ENCODE measurements around the gene ZMAT3. TPM values are rescaled to one million over a fixed set of nuclear protein-coding genes. Genes with fewer than 3 reads are reported as not detected.

ZMAT3 gene
- total and polyA plus RNA-seq, 2 of the 8 experiments (the other 6 are each of a cell fraction or from before 2014, with no cell fraction given), result 5.0 to 9.2 TPM

- Histone ChIP-seq H3K27ac (ENCODE audit: low read depth, low read length) (no peak overlapping the region), H3K56ac (replicated peaks; ENCODE audit: insufficient read length, low read depth, low read length) (no peak overlapping the region), H2AK5ac (ENCODE audit: low read depth, low read length) (no peak overlapping the region), H2BK5ac (ENCODE audit: low read depth, low read length) (no peak overlapping the region), H2BK20ac (ENCODE audit: low read length) (no peak overlapping the region), H3K79me1 (ENCODE audit: low read depth, low read length) (no peaks in the 10 kb centered on the region), H3K23me2 (ENCODE audit: low read depth, low read length) (no peaks in the 10 kb centered on the region), H4K5ac (ENCODE audit: insufficient read length, low read depth, low read length) (no peak overlapping the region), H3K23ac (ENCODE audit: insufficient read length) (no peak overlapping the region), H3K9ac (replicated peaks in 1 of 4; ENCODE audit: extremely low read depth in 1 of 4, low read depth in 3 of 4, low read length in 3 of 4) (no peak overlapping the region), H2BK120ac (replicated peaks; ENCODE audit: low read depth, low read length) (no peak overlapping the region), H3K4me1 (replicated peaks in 1 of 4; ENCODE audit: control insufficient read depth in 3 of 4, insufficient read depth in 4 of 4, low read length in 3 of 4) (no peaks in the 10 kb centered on the region), H3K4me3 (ENCODE audit: extremely low read depth in 1 of 4, insufficient read depth in 2 of 4, low read depth in 3 of 4, low read length in 4 of 4) (no peak overlapping the region), H3K79me2 (ENCODE audit: control insufficient read depth in 1 of 2, insufficient read depth in 2 of 2, low read length in 2 of 2) (no peaks in the 10 kb centered on the region), H3K36me3 (ENCODE audit: control insufficient read depth in 2 of 4, insufficient read depth in 4 of 4, low read length in 3 of 4) (no peaks in the 10 kb centered on the region), H3K4ac (replicated peaks; ENCODE audit: insufficient read length, low read depth, low read length) (no peak overlapping the region), H2BK15ac (ENCODE audit: low read length) (no peak overlapping the region), H3K18ac (ENCODE audit: extremely low read depth, low read length) (no peak overlapping the region), H4K20me1 (replicated peaks in 1 of 2; ENCODE audit: control insufficient read depth in 1 of 2, insufficient read depth in 2 of 2, low read length in 2 of 2) (no peaks in the 10 kb centered on the region), H3K9me3 (ENCODE audit: insufficient read depth in 2 of 2, low read depth in 1 of 2, low read length in 1 of 2) (peaks cover 36 to 43% of the 10 kb centered on the region in 2 experiments), H2BK12ac (ENCODE audit: low read depth, low read length) (no peak overlapping the region), H3K14ac (ENCODE audit: insufficient read length) (no peak overlapping the region), H3K4me2 (ENCODE audit: insufficient read depth in 1 of 2, low read depth in 2 of 2, low read length in 2 of 2) (no peak overlapping the region), H4K91ac (replicated peaks; ENCODE audit: insufficient read length, low read length) (no peak overlapping the region), H2AFZ (ENCODE audit: low read length) (no peak overlapping the region), H4K8ac (ENCODE audit: extremely low read depth, insufficient read depth, low read length) (no peak overlapping the region), H3K27me3 (replicated peaks in 1 of 4; ENCODE audit: control insufficient read depth in 3 of 4, extremely low read depth in 1 of 4, insufficient read depth in 3 of 4, low read length in 3 of 4) (no peaks in the 10 kb centered on the region)
- ChIA-PET CTCF (ENCODE audit: partially characterized antibody) (interaction anchor here (0.6 kb wide), 2 partner anchors 523 to 529 kb away, joined by 3 read pairs; no protein-coding TSS in a partner anchor), POLR2A (ENCODE audit: partially characterized antibody) (no interaction called here)
- FAIRE-seq (no peak), DNase-seq (ENCODE audit: low read depth in 1 of 2, low spot score in 2 of 2) (no peak)
- 82% methylated on average over 2 of the region's 2 CpGs; no CpG with 5 or more reads in 1 of the 2 experiments for WGBS, 2 experiments (ENCODE audit: extremely low coverage in 1 of 2, insufficient coverage in 1 of 2, insufficient read length in 1 of 2, insufficient replicate concordance in 2 of 2, low coverage in 1 of 2, low lambda C conversion rate in 2 of 2, missing lambda C conversion rate in 1 of 2)
- TF ChIP-seq ATF2 (IDR thresholded peaks at IDR 0.05; ENCODE audit: low read length), result no peak
- TF ChIP-seq PHF8 (conservative IDR thresholded peaks at IDR 0.05; ENCODE audit: low read depth, low read length), result no peak
- TF ChIP-seq SRF (IDR thresholded peaks at IDR 0.05; ENCODE audit: low read depth, low read length), result no peak
- no peak for TF ChIP-seq BRCA1 (IDR thresholded peaks at IDR 0.05; ENCODE audit: low read depth, low read length)
- TF ChIP-seq SP2 (IDR thresholded peaks at IDR 0.05; ENCODE audit: low read length), result no peak
- TF ChIP-seq KDM1A (IDR thresholded peaks at IDR 0.05; ENCODE audit: borderline replicate concordance, low read length), result no peak
- TF ChIP-seq CTBP2 (IDR thresholded peaks at IDR 0.05; ENCODE audit: borderline replicate concordance, insufficient read depth, insufficient read length, low read length), result no peak
- no peak for TF ChIP-seq CTCF (IDR thresholded peaks at IDR 0.05; ENCODE audit: control extremely low read depth in 1 of 3, insufficient read depth in 1 of 3, low read depth in 1 of 3, low read length in 3 of 3)
- no peak for TF ChIP-seq POU5F1 (IDR thresholded peaks at IDR 0.05; ENCODE audit: low read depth, low read length)
Observed at GRCh38 chr3:178986456-178986855, 85.2 kb downstream of the ZMAT3 start.
